Pulmonary artery endothelial cell (primary cell): ENCODE measurements around the gene SPTBN1. TPM values are rescaled to one million over a fixed set of nuclear protein-coding genes. Genes with fewer than 3 reads are reported as not detected.

ENCODE experiments used
- DNase-seq: peaks from one replicate; pipeline ENCODE4 v3.0.0-alpha.2; 2011; ENCODE audit warnings: low read depth, low spot score
- total RNA-seq: library from RNA; depleted of rRNA; stranded (reverse); fragments of >200 nt; gene quantifications from 2 replicates; pipeline ENCODE4 v1.2.3, GENCODE V29; 2014

Gene SPTBN1
- total RNA-seq, 1 donor from 2014 or later, result 339 TPM

- no peak for DNase-seq
Measured at GRCh38 chr2:54649191-54649590, 193.1 kb downstream of the SPTBN1 start.

DNA sequence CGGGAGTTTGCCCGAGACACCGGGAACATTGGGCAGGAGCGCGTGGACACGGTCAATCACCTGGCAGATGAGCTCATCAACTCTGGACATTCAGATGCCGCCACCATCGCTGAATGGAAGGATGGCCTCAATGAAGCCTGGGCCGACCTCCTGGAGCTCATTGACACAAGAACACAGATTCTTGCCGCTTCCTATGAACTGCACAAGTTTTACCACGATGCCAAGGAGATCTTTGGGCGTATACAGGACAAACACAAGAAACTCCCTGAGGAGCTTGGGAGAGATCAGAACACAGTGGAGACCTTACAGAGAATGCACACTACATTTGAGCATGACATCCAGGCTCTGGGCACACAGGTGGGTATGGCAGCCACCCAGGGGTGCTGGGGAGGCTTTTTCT lies 193.5 kb downstream of the SPTBN1 start:
- DNase-seq, result no peak

- no peak for DNase-seq
Measured at GRCh38 chr2:54650612-54651011, 194.5 kb downstream of the SPTBN1 start.

DNA sequence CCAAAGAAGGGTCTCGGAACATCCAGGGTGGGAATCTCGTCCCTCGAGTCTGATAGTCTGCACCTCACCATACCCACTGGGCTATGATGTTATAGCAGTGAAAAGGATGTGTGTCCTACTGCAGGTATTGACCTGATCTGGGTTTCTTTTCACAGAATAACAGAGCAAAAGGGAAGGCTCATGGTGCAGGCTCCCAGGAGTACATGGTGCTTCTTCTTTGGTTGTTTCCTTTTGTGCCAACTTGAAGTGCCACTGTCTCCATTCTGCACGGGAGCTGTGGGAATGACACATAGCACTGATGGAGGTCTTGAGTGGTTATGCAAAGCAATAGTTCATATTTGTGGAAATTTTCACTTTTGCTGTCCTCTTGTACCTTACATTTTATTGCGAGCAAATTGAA lies 195.2 kb downstream of the SPTBN1 start:
- DNase-seq, result no peak

DNA sequence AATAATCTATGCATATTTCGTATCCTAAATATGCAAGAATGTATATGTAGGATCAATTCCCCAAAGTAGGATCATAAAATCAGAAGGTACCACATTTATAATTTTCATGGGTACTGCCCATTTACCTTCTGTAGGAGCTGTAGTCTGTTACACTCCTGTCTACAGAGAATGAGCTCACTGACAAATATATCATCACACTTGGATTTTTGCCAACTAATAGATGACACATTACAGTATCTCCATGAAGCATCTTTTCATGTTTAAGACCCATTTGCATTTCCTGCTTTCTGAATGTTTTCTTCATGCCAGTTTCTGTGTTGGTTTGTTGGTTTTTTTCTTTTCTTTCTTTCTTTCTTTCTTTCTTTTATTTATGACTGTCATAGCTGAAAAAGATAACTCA lies 196.4 kb downstream of the SPTBN1 start:
- DNase-seq, result no peak

DNA sequence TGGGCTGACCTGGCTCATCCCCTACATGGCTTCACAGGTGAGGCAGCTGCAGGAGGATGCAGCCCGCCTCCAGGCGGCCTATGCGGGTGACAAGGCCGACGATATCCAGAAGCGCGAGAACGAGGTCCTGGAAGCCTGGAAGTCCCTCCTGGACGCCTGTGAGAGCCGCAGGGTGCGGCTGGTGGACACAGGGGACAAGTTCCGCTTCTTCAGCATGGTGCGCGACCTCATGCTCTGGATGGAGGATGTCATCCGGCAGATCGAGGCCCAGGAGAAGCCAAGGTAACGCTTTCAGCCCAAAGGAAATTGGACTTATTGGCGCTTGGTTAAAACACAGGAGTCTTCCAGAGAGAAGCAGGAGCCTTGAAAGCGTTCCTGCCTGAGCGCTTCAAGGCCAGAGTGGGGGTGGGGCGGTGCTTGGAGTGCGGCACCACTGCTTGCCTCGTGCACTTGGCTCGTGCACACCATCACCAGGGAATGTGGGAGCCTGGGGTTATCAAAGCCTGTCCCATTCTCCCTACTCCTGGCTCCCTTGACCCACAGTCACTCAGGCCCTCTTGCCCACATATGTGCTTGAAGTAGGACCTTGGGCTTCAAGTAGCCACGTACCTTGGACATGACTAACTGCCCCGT lies 197.6 kb downstream of the SPTBN1 start:
- DNase-seq, result no peak

DNA sequence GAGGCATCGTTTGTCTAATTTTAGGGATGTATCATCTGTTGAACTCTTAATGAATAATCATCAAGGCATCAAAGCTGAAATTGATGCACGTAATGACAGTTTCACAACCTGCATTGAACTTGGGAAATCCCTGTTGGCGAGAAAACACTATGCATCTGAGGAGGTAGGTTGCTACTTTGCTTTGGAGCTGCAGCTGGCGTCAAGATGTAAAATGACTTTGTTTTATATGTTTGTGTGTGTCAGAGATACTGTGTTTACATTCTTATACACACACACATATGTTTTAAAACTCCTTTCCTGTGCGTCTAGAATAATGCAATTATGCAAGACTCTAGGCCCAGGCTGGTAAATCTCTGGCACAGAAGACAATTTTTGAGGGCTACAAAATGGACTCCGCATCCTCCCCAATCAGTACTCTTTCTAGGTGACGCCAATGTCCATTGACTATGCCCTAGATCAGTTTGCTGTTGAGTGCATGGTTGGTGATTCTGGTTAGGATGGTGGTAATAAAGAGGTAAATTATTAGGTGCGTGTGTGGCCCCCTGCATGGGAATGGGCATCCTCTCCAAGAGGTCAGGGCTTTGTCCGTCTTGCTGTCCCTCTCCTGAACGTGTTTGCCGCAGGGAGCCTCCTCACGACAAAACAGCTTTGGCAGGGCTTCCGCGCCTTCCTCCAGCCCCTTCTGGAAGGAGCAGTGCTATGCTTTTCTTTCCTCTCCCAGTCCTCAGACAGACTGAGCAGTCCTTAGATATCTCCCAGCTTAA lies 199.1 kb downstream of the SPTBN1 start:
- no peak for DNase-seq

- no peak for DNase-seq
Measured at GRCh38 chr2:54656863-54657262, 200.7 kb downstream of the SPTBN1 start.

- DNase-seq, result no peak
Measured at GRCh38 chr2:54657664-54658083, 201.5 kb downstream of the SPTBN1 start.

- DNase-seq, result no peak
Measured at GRCh38 chr2:54658564-54659071, 202.5 kb downstream of the SPTBN1 start.

DNA sequence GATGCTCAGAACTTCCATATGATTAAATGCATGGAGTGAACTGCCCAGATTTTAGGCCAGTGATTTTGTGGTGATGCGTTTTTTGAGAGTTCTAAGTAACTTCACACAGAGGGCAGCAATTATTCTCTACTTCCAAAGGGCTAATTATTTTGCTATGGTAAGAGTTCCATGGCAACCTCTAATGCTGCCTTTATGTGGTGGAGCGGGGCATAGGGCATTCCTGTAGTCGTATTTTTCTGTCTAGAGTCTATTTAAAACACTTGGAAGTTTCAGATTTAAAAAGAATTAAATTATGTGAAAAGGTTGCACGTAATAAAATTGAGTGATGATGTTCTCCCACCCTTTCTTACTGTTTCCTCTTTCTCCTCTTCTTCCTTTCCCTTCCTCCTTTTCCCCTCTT lies 203.4 kb downstream of the SPTBN1 start:
- no peak for DNase-seq

DNA sequence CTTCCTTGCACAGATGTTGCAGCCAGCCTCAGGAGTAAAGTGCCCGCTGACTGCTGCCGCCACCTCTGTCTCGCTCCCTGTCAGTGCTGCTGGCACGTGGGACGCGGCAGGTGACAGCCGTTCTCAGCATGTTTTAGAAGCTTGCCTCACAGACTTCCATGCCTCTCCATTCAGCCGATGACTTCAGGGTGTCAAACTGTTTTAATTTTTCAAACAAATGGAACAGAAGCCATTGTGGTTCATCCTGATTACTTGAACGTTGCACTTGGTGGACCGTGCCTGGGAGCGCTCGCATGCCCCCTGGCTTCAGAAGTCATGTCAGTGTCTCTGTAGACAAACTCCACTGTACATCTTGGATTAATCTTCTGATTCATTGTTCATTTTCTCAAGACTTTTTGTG lies 204.6 kb downstream of the SPTBN1 start:
- no peak for DNase-seq

DNA sequence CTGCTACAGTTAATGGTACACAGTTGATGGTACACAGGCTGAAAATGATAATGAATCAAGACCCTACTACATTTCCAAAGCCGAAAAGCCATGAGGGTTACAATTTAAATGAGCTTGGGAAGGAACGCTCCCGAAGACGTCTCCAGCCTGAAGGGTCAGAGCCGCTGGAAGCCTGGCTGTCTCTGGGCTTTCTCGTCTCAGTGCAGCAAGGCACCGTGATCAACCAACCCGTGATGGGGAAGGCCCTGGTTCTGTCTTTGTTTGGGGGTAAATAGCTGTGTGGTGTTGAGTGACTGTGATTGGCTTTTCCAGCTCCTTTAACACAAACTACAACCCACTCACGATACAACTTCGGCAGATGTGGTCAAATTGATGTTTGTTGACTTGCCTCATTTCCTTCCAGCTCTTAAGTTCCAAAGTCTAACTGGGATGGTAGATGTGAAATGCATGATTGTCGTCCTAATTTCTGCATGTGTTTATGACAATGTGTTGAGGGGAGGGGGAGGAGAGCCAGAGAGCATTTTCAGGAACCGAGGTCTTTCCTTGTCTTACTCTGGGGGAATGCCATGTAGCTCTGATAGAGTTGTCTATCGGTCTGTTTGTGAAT lies 207.4 kb downstream of the SPTBN1 start:
- no peak for DNase-seq

- DNase-seq, result no peak
Measured at GRCh38 chr2:54664238-54664786, 208.2 kb downstream of the SPTBN1 start.

DNA sequence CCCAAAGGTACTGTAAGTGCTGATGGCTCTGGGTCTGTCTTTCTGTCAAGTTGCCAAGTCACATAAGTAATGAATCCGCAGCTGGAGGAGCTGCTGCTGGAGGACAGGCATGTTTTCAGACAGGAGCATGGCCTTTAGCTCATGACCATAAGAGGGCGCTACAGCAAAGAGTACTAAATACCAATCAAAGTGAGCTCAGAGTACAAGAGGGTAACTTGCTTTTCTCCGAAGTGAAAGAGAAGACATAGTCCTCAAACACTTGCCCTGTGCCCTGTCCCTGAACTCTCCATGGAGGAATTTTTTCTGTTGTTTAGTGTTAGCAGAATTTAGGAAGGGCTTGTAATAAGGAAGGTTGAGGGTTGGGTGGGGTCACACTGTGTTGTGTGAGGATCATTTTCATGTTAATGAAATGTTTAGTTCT lies 209.3 kb downstream of the SPTBN1 start:
- DNase-seq, result peak; percentile 32

- DNase-seq, result no peak
Measured at GRCh38 chr2:54666131-54666633, 210.1 kb downstream of the SPTBN1 start.

DNA sequence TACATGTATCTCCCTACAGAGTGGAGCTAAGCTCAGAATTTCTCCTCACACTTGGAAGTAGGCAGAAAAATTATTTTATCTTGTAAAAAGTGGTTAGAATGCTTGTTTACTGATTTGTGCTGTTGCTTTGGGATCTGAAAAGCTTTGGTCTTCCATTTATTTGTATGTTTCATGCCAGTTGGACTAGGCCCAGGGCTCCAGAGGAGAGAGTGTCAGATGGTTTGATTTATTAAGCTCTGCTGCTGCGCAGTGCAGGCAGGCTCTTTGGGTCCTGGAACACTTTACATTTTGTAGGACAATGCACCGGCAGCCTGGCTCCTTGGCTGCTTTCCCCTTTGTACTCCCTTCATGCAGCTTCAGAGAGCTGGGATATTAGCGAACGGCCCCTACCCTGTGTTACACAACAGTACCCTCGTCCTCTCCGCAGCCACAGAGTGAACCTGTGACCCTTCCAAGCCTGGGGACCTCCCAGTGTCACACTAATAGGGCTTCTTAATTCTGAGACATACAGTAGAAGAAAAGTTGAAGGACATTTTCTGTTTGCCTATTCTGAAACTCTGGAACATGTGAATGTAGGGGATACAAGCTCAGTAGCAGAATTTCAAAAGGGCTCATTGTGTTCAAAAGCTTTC lies 210.6 kb downstream of the SPTBN1 start:
- no peak for DNase-seq

DNA sequence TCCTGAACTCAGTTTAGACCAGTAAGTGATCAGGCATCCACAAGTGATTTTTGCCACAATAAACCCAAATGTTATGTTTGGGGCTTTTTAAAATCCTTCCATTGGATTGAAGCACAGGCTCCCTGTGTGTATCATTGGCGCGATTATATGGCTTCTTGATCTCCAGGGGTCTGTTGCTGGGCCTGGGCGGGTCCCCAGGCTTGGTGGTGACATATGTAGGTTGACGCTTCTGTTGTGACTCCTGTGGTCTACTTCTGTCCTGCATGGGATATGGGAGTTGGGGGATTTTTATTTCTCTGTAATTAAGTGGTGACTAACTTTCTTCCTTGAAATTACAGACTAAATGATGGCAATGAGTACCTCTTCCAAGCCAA lies 211.1 kb downstream of the SPTBN1 start:
- DNase-seq, result no peak

GRCh38 chr2:54667726-54668650 lies 211.9 kb downstream of the SPTBN1 start:
- no peak for DNase-seq

DNA sequence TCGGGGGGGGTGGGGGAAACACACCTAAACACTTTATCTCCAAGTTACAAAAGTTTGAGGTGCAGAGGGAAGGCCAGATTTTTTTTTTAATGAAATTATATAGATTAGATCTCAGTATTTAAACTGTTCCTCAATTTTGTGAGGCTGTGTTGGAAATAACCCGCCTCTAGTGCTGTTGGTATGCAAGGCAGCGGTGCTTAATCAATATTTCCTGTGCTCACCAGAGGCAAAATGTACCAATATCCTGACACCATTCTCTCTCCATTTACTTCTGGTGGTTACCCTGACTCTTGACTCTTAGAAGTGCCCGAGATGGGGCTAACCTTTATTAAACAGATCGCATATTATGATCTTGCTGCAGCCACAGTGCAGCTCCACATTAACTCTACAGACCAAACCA lies 212.6 kb downstream of the SPTBN1 start:
- no peak for DNase-seq
